Measurements from ENCODE around the gene CTU2. TPM values are rescaled to one million over a fixed set of nuclear protein-coding genes. Genes with fewer than 3 reads are reported as not detected.

CTU2 gene
- total RNA-seq, 1 donor from 2014 or later = 21.3 TPM

DNA sequence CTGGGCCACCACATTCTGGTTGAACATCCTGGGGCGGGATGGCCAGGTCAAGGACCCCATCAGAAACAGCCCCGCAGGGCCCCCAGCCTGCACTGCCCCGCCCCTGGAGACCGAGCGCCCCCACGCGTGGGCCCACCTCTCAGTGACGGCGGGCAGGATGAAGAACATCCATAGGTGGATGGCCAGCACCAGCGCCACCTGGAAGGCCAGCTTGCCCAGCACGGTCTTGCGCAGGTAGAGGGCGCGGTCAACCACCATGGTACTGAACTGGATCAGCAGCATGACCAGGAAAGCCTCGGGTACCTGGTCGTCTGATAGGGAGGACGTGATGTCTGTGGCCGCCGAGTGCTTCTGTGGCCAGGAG is 13.6 kb downstream of the CTU2 start:
- DNase-seq (no peak), ATAC-seq (no peak)
- intact Hi-C loops (cut with DNase I) = no loop called here
- H3K36me3 ChIP-seq = peaks cover 100% of the 10 kb centered on the region
- TF ChIP-seq CTCF (IDR thresholded peaks at IDR 0.05) = no peak
- no peaks in the 10 kb centered on the region for H3K27me3 ChIP-seq
- H3K9me3 ChIP-seq = no peaks in the 10 kb centered on the region
- H3K27ac ChIP-seq = no peak overlapping the region
- H3K4me1 ChIP-seq = no peaks in the 10 kb centered on the region
- H3K4me3 ChIP-seq = no peak overlapping the region

- Histone ChIP-seq H3K4me1 (no peaks in the 10 kb centered on the region), H3K4me3 (no peak overlapping the region), H3K27me3 (no peaks in the 10 kb centered on the region), H3K9me3 (no peaks in the 10 kb centered on the region), H3K36me3 (peaks cover 100% of the 10 kb centered on the region), H3K27ac (no peak overlapping the region)
- intact Hi-C loops (cut with DNase I) = no loop called here
- no peak for ATAC-seq
- no peak for DNase-seq
- TF ChIP-seq CTCF (IDR thresholded peaks at IDR 0.05) = no peak
Measured at GRCh38 chr16:88720396-88720970, 14.2 kb downstream of the CTU2 start.

GRCh38 chr16:88721236-88721635 is 14.9 kb downstream of the CTU2 start:
- no peak overlapping the region for H3K27ac ChIP-seq
- intact Hi-C loops (cut with DNase I) = no loop called here
- TF ChIP-seq CTCF (IDR thresholded peaks at IDR 0.05) = no peak
- no peaks in the 10 kb centered on the region for H3K9me3 ChIP-seq
- no peaks in the 10 kb centered on the region for H3K4me1 ChIP-seq
- ATAC-seq = no peak
- peaks cover 100% of the 10 kb centered on the region for H3K36me3 ChIP-seq
- H3K27me3 ChIP-seq = no peaks in the 10 kb centered on the region
- no peak overlapping the region for H3K4me3 ChIP-seq
- DNase-seq = no peak

DNA sequence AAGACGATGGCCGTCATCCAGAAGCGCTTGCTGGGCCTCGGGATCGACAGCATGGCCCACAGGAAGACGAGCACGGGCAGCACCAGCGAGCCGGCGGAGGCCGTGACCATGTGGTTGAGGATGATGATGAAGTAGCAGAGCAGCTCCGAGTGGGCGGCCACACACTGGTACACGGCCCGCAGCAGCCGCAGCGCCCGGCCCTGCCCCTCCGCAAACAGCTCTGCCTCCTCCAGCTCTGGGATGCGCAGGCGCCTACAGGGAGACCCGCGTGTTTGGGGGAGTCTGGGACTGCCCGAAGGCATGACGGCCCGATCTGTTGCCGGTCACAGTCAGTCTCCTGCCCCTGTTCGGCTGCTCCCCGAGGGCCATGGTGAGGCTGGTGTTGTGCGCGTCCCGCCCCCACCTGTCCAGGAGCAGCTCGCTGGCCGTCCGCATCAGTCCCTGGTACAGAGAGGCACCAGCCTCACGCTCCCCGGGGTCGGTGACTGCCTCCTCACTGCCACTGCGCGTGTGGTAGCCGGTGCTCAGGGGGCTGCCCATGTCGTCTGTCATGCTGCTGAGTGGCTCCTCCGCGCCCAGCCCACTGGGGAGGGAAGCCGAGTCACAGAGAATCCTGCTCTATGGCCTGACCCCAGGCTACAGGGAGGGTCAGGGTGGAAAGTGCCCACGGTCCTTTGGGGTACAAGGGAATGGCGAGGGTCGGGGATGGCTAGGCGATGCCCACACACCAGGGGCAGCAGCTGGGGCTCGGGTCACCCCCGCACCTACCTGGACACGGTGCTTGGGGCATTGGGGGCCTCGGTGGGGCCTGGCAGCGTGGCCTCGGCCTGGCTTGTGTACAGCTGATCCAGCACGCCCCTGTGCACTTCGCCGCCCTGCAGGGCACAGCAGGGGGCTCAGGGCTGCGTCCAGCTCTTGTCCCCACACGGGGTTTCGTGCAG is 15.8 kb downstream of the CTU2 start:
- ATAC-seq (no peak), DNase-seq (no peak)
- Histone ChIP-seq H3K9me3 (no peaks in the 10 kb centered on the region), H3K36me3 (peaks cover 100% of the 10 kb centered on the region), H3K27ac (no peak overlapping the region), H3K4me3 (no peak overlapping the region), H3K27me3 (no peaks in the 10 kb centered on the region), H3K4me1 (no peaks in the 10 kb centered on the region)
- intact Hi-C loops (cut with DNase I) = no loop called here
- TF ChIP-seq CTCF (IDR thresholded peaks at IDR 0.05) = no peak

GRCh38 chr16:88722784-88723506 is 16.6 kb downstream of the CTU2 start:
- Histone ChIP-seq H3K9me3 (no peaks in the 10 kb centered on the region), H3K4me1 (no peaks in the 10 kb centered on the region), H3K4me3 (no peak overlapping the region), H3K36me3 (peaks cover 100% of the 10 kb centered on the region), H3K27ac (no peak overlapping the region), H3K27me3 (no peaks in the 10 kb centered on the region)
- TF ChIP-seq CTCF (IDR thresholded peaks at IDR 0.05) = no peak
- DNase-seq = no peak
- ATAC-seq = no peak
- intact Hi-C loops (cut with DNase I) = no loop called here

All from upper lobe of right lung (tissue), 1 donor.